ENCODE measurements around the gene C1orf174. TPM values are rescaled to one million over a fixed set of nuclear protein-coding genes. Genes with fewer than 3 reads are reported as not detected.

The C1orf174 gene
- total and polyA plus RNA-seq, 3 donors from 2014 or later = 22.9 to 29.7 (median 28.8) TPM

GRCh38 chr1:3926956-3927355, 26.9 kb upstream of the C1orf174 start:
- no peak for DNase-seq
- Histone ChIP-seq H3K9me3 (no peaks in the 10 kb centered on the region), H3K27ac (no peak overlapping the region), H3K27me3 (no peaks in the 10 kb centered on the region), H3K4me1 (peaks cover 3% of the 10 kb centered on the region), H3K36me3 (ENCODE audit: low read depth, missing control alignments) (no peaks in the 10 kb centered on the region), H3K4me3 (no peak overlapping the region)
- TF ChIP-seq POLR2A (IDR thresholded peaks at IDR 0.05) (no peak), CTCF (IDR thresholded peaks at IDR 0.05) (no peak)
- intact Hi-C loops (cut with DNase I; ENCODE audit: low total_unique reads) = no loop called here

- intact Hi-C loops (cut with DNase I; ENCODE audit: low total_unique reads) = no loop called here
- no peak for DNase-seq
- Histone ChIP-seq H3K27ac (no peak overlapping the region), H3K4me1 (peaks cover 6% of the 10 kb centered on the region), H3K27me3 (no peaks in the 10 kb centered on the region), H3K4me3 (no peak overlapping the region), H3K36me3 (ENCODE audit: low read depth, missing control alignments) (no peaks in the 10 kb centered on the region), H3K9me3 (no peaks in the 10 kb centered on the region)
- WGBS, 2 donors = 87 to 100% methylated on average over 1 to 8 of the region's 8 CpGs
- TF ChIP-seq CTCF (IDR thresholded peaks at IDR 0.05) = no peak
- no peak for TF ChIP-seq POLR2A (IDR thresholded peaks at IDR 0.05)
Observed at GRCh38 chr1:3925762-3926161, 25.7 kb upstream of the C1orf174 start.

- TF ChIP-seq CTCF (IDR thresholded peaks at IDR 0.05) = no peak
- no peak for TF ChIP-seq POLR2A (IDR thresholded peaks at IDR 0.05)
- Histone ChIP-seq H3K4me1 (peaks cover 7% of the 10 kb centered on the region), H3K9me3 (no peaks in the 10 kb centered on the region), H3K27ac (no peak overlapping the region), H3K27me3 (no peaks in the 10 kb centered on the region), H3K36me3 (ENCODE audit: low read depth, missing control alignments) (no peaks in the 10 kb centered on the region), H3K4me3 (no peak overlapping the region)
- no peak for DNase-seq
- intact Hi-C loops (cut with DNase I; ENCODE audit: low total_unique reads) = no loop called here
- 80 to 85% methylated on average over 10 to 12 of the region's 12 CpGs for WGBS, 2 donors
Observed at GRCh38 chr1:3925256-3925655, 25.2 kb upstream of the C1orf174 start.

- Histone ChIP-seq H3K4me3 (no peak overlapping the region), H3K36me3 (ENCODE audit: low read depth, missing control alignments) (no peaks in the 10 kb centered on the region), H3K27ac (no peak overlapping the region), H3K4me1 (peaks cover 7% of the 10 kb centered on the region), H3K9me3 (no peaks in the 10 kb centered on the region), H3K27me3 (no peaks in the 10 kb centered on the region)
- TF ChIP-seq POLR2A (IDR thresholded peaks at IDR 0.05) (no peak), CTCF (IDR thresholded peaks at IDR 0.05) (no peak)
- peak; percentile 48 for DNase-seq
- WGBS, 2 donors = 27 to 35% methylated on average over 3 of the region's 3 CpGs
- intact Hi-C loops (cut with DNase I; ENCODE audit: low total_unique reads) = no loop called here
Observed at GRCh38 chr1:3924825-3925220, 24.8 kb upstream of the C1orf174 start.

- Histone ChIP-seq H3K4me1 (peaks cover 7% of the 10 kb centered on the region), H3K27me3 (no peaks in the 10 kb centered on the region), H3K9me3 (no peaks in the 10 kb centered on the region), H3K36me3 (ENCODE audit: low read depth, missing control alignments) (no peaks in the 10 kb centered on the region), H3K27ac (no peak overlapping the region), H3K4me3 (no peak overlapping the region)
- no peak for DNase-seq
- intact Hi-C loops (cut with DNase I; ENCODE audit: low total_unique reads) = no loop called here
- WGBS, 2 donors = 50 to 56% methylated on average over 9 to 13 of the region's 13 CpGs
- TF ChIP-seq CTCF (IDR thresholded peaks at IDR 0.05) = no peak
- no peak for TF ChIP-seq POLR2A (IDR thresholded peaks at IDR 0.05)
Observed at GRCh38 chr1:3924186-3924824, 24.2 kb upstream of the C1orf174 start.
